ENCODE data around the gene LNX1. TPM values are rescaled to one million over a fixed set of nuclear protein-coding genes. Genes with fewer than 3 reads are reported as not detected.

LNX1 gene
- total RNA-seq, 1 donor from 2014 or later, result 0.34 TPM

DNA sequence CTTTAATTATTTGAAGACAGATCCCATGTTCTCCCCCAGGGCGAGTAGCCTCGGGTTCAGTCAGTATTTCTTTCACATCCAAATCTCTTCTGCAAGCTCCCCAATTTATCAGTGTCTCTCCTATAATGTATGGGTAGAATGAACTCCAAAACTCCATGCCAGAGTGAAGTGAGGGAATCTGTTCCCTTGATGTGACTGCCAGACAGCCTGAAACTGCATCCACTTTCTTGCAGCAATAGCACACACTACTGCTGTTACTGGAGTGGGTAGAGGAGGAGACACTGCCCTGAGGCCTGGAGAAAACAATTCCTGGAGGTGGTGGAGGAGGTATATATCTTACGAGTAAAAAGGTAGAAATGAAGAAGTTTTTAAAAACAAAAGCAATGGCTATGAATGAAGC is 11.0 kb downstream of the LNX1 start:
- no peak overlapping the region for H3K4me2 ChIP-seq
- no peak overlapping the region for H3K4me3 ChIP-seq
- no peaks in the 10 kb centered on the region for H3K9me3 ChIP-seq (ENCODE audit: low read depth)
- Mint-ChIP-seq H3K36me3 (no peaks in the 10 kb centered on the region), H3K27me3 (ENCODE audit: insufficient read depth, low read depth) (no peaks in the 10 kb centered on the region), H3K9me3 (no peaks in the 10 kb centered on the region), H3K27ac (no peak overlapping the region), H3K4me1 (peaks cover 12% of the 10 kb centered on the region), H3K4me3 (no peak overlapping the region)
- no peak overlapping the region for H3K9ac ChIP-seq
- DNase-seq (ENCODE audit: low spot score), result no peak
- no peaks in the 10 kb centered on the region for H3K4me1 ChIP-seq
- H4K20me1 ChIP-seq (ENCODE audit: low read depth), result no peaks in the 10 kb centered on the region
- no peak overlapping the region for H3K27ac ChIP-seq
- TF ChIP-seq EZH2phosphoT487 (IDR thresholded peaks at IDR 0.05) (no peak), CTCF (IDR thresholded peaks at IDR 0.05) (no peak), EZH2 (IDR thresholded peaks at IDR 0.05) (no peak)
- no peaks in the 10 kb centered on the region for H3K27me3 ChIP-seq
- H3K36me3 ChIP-seq, result no peaks in the 10 kb centered on the region
- no peaks in the 10 kb centered on the region for H3K79me2 ChIP-seq (ENCODE audit: low read depth)
- no peak overlapping the region for H2AFZ ChIP-seq (replicated peaks)
- H3F3A ChIP-seq (ENCODE audit: low read depth), result no peaks in the 10 kb centered on the region

DNA sequence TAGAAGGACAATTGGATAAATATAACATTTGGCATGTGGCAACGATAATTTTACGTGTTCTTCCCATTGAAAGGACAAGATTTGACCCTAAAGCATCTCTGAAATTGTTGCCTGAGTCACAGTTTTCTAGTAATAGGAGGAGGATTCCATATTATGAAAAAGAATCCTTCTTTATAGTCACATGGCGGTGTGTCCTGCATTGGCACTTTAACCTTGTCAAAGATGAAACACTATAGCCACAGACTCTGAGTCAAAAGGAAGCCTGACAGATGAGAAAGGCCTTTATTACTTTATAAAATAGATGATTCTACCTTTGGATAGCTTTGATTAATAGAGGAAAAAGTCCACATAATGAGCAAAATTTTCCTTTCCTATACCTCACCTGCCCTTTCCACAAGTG is 11.5 kb downstream of the LNX1 start:
- Mint-ChIP-seq H3K36me3 (no peaks in the 10 kb centered on the region), H3K4me1 (peaks cover 12% of the 10 kb centered on the region)

DNA sequence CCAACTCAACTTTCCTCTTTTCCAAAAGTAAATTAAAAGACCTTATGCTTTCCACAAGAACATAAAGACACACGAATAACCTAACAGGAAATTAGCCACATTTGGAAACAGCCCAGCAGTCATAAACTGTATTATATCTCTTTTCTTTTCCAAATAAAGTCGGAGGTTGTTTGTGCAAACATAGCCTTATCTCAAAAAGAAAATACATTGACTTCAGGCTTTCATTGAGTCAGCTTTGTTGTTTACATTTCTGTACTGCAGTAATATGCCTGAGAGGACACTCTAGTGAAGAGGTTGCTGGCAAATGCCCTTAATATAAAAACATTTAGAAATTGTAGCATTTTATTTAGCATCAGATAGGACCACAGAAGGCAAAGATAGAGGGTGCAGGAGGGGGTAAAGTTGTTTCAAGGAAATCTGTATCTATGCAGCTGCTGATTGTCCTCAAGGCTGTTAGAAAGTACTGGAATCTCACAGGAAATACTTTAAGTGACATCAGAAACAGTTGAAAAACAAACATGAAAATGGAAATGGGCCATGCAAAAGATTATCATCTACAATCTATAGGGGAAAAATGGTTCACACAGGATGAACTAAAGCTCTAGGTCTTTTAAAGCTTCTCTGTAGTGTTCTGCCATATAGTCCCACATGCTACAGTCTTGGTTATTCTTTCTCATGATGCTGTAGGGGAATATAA is 14.5 kb downstream of the LNX1 start:
- Histone ChIP-seq H3K4me2 (no peak overlapping the region), H3F3A (ENCODE audit: low read depth) (no peaks in the 10 kb centered on the region), H3K9me3 (ENCODE audit: low read depth) (no peaks in the 10 kb centered on the region), H3K27me3 (no peaks in the 10 kb centered on the region), H3K9ac (no peak overlapping the region), H2AFZ (replicated peaks) (no peak overlapping the region), H3K27ac (no peak overlapping the region), H3K36me3 (no peaks in the 10 kb centered on the region), H3K79me2 (ENCODE audit: low read depth) (no peaks in the 10 kb centered on the region), H4K20me1 (ENCODE audit: low read depth) (no peaks in the 10 kb centered on the region), H3K4me1 (no peaks in the 10 kb centered on the region), H3K4me3 (no peak overlapping the region)
- Mint-ChIP-seq H3K4me3 (no peak overlapping the region), H3K9me3 (no peaks in the 10 kb centered on the region), H3K27me3 (ENCODE audit: insufficient read depth, low read depth) (no peaks in the 10 kb centered on the region), H3K36me3 (no peaks in the 10 kb centered on the region), H3K27ac (no peak overlapping the region), H3K4me1 (no peaks in the 10 kb centered on the region)
- no peak for TF ChIP-seq CTCF (IDR thresholded peaks at IDR 0.05)
- TF ChIP-seq EZH2 (IDR thresholded peaks at IDR 0.05), result no peak
- no peak for TF ChIP-seq EZH2phosphoT487 (IDR thresholded peaks at IDR 0.05)
- DNase-seq (ENCODE audit: low spot score), result no peak

More for the DNA sequence above, 11.5 kb downstream of the LNX1 start:
- no peaks in the 10 kb centered on the region for H3K9me3 ChIP-seq (ENCODE audit: low read depth)
- H3K4me3 ChIP-seq, result no peak overlapping the region
- no peaks in the 10 kb centered on the region for H3K9me3 Mint-ChIP-seq
- no peak overlapping the region for H3K4me3 Mint-ChIP-seq
- H3K79me2 ChIP-seq (ENCODE audit: low read depth), result no peaks in the 10 kb centered on the region
- H3K27me3 ChIP-seq, result no peaks in the 10 kb centered on the region
- no peaks in the 10 kb centered on the region for H3K27me3 Mint-ChIP-seq (ENCODE audit: insufficient read depth, low read depth)
- no peak overlapping the region for H3K27ac Mint-ChIP-seq
- no peak overlapping the region for H3K9ac ChIP-seq
- H4K20me1 ChIP-seq (ENCODE audit: low read depth), result no peaks in the 10 kb centered on the region
- no peak for DNase-seq (ENCODE audit: low spot score)
- no peaks in the 10 kb centered on the region for H3K4me1 ChIP-seq
- no peak for TF ChIP-seq CTCF (IDR thresholded peaks at IDR 0.05)
- TF ChIP-seq EZH2 (IDR thresholded peaks at IDR 0.05), result no peak
- TF ChIP-seq EZH2phosphoT487 (IDR thresholded peaks at IDR 0.05), result no peak
- no peaks in the 10 kb centered on the region for H3F3A ChIP-seq (ENCODE audit: low read depth)
- no peak overlapping the region for H3K27ac ChIP-seq
- no peak overlapping the region for H2AFZ ChIP-seq (replicated peaks)
- H3K4me2 ChIP-seq, result no peak overlapping the region
- no peaks in the 10 kb centered on the region for H3K36me3 ChIP-seq

All from neural progenitor cell (in vitro differentiated cells).